ENCODE measurements around the gene WWOX.

GRCh38 chr16:78189121-78189520 lies 89.7 kb downstream of the WWOX start:
- TF ChIP-seq ARNTL (CRISPR knock-in tag; IDR thresholded peaks at IDR 0.05; ENCODE audit: borderline replicate concordance, low read depth), result no peak
- TF ChIP-seq POU6F1 (CRISPR knock-in tag; IDR thresholded peaks at IDR 0.05; ENCODE audit: borderline replicate concordance, low read depth), result no peak
- TF ChIP-seq CSDC2 (CRISPR knock-in tag; IDR thresholded peaks at IDR 0.05), result no peak
- no peak for TF ChIP-seq ZFP30 (CRISPR knock-in tag; IDR thresholded peaks at IDR 0.05)
- TF ChIP-seq RARB (CRISPR knock-in tag; IDR thresholded peaks at IDR 0.05), result no peak
- TF ChIP-seq BACH2 (CRISPR knock-in tag; IDR thresholded peaks at IDR 0.05; ENCODE audit: borderline replicate concordance), result no peak
- TF ChIP-seq ISL1 (CRISPR knock-in tag; IDR thresholded peaks at IDR 0.05), result no peak
- TF ChIP-seq TSHZ2 (CRISPR knock-in tag; IDR thresholded peaks at IDR 0.05), result no peak
- no peak for TF ChIP-seq PATZ1 (CRISPR knock-in tag; IDR thresholded peaks at IDR 0.05; ENCODE audit: borderline replicate concordance)
- TF ChIP-seq ZNF70 (CRISPR knock-in tag; IDR thresholded peaks at IDR 0.05), result no peak
- no peak for TF ChIP-seq ZFP3 (CRISPR knock-in tag; IDR thresholded peaks at IDR 0.05)

Data from SK-N-SH treated with all-trans-retinoic acid at 6 μM for 48 hours (cell line).